HepG2 (cell line): ENCODE measurements around the gene ARL6IP4. TPM values are rescaled to one million over a fixed set of nuclear protein-coding genes. Genes with fewer than 3 reads are reported as not detected.

Experiments
- ATAC-seq: fragments of 200-7000 bp; cut with Tn5 transposase; 3 replicates; pipeline ENCODE4 v1.9.1; 2020; ENCODE audit warnings: mild to moderate bottlenecking, moderate library complexity
- BruUV-seq: library from RNA; stranded (reverse); fragments of 400-500 nt; replicated peaks from 2 replicates; lab custom pipeline; 2021; lab: Mats Ljungman, UMichigan
- CTCF ChIA-PET: fragments of 300-600 bp; formaldehyde crosslinking; extraction: SDS; loops from one replicate; lab custom pipeline; 2021; ENCODE audit warnings: low total read pairs, inconsistent platforms, low intra/inter-chr PET ratio; lab: Yijun Ruan, JAX
- POLR2A ChIA-PET: fragments of 350-600 bp; sonication (Branson Sonifier 250); formaldehyde crosslinking; loops from one replicate; lab custom pipeline; 2020; ENCODE audit warnings: antibody characterized with exemption, inconsistent platforms; lab: Yijun Ruan, JAX
- DNase-seq: peaks from one replicate; pipeline ENCODE4 v3.0.0-alpha.2; 2015; ENCODE audit warnings: low spot score
- FAIRE-seq: peaks from 3 replicates; lab custom pipeline; 2011; peaks lifted over from hg19 to GRCh38; lab: Jason Lieb, UNC
- H2AFZ ChIP-seq: one replicate; pipeline ENCODE4 v1.6.1; 2011; ENCODE audit warnings: low read length, inconsistent platforms
- H3K27ac ChIP-seq: fragments of 300-600 bp; 3 replicates; pipeline ENCODE4 v1.8.0; 2011; ENCODE audit warnings: mixed run types, mild to moderate bottlenecking, mixed read lengths, low read length, inconsistent platforms; ENCODE audit not compliant: insufficient read depth; ENCODE audit errors: extremely low read length
- H3K27me3 ChIP-seq, 2 experiments: fragments of 200-600 bp in 1 of 2; 2 replicates in 1 of 2; 3 replicates in 1 of 2; pipeline versions ENCODE4 v1.6.0 to v1.8.0; 2011; ENCODE audit warnings: low read length in 2 of 2, mild to moderate bottlenecking in 2 of 2, moderate library complexity in 2 of 2, inconsistent platforms in 1 of 2; ENCODE audit not compliant: insufficient read depth in 2 of 2, control insufficient read depth in 1 of 2
- H3K36me3 ChIP-seq, 2 experiments: fragments of 200-600 bp in 1 of 2; replicated peaks in 1 of 2; 2 replicates in 1 of 2; 3 replicates in 1 of 2; pipeline versions ENCODE4 v1.5.1 to v1.8.0; 2011; ENCODE audit warnings: low read length in 2 of 2, inconsistent platforms in 1 of 2; ENCODE audit not compliant: insufficient read depth in 2 of 2, control insufficient read depth in 1 of 2
- H3K4me1 ChIP-seq: 2 replicates; pipeline ENCODE4 v1.5.1; 2012; ENCODE audit warnings: low read length, inconsistent platforms; ENCODE audit not compliant: insufficient read depth
- H3K4me2 ChIP-seq: 2 replicates; pipeline ENCODE4 v1.6.0; 2011; ENCODE audit warnings: low read depth, low read length, inconsistent platforms
- H3K4me3 ChIP-seq, 3 experiments: fragments of 200-600 bp in 1 of 3; sonication (generic), shearing (Covaris generic) in 1 of 3; replicated peaks in 1 of 3; 2 replicates each; pipeline ENCODE4 v1.5.1; 2011 to 2016; ENCODE audit warnings: low read length in 3 of 3, inconsistent platforms in 2 of 3, low read depth in 2 of 3, mild to moderate bottlenecking in 2 of 3, control low read depth in 1 of 3, mixed read lengths in 1 of 3; ENCODE audit not compliant: insufficient read depth in 1 of 3
- H3K79me2 ChIP-seq: one replicate; pipeline ENCODE4 v1.6.1; 2011; ENCODE audit warnings: low read length, inconsistent platforms; ENCODE audit not compliant: insufficient read depth
- H3K9ac ChIP-seq: 2 replicates; pipeline ENCODE4 v1.6.0; 2011; ENCODE audit warnings: mild to moderate bottlenecking, low read depth, low read length, inconsistent platforms; ENCODE audit not compliant: insufficient read depth
- H3K9me3 ChIP-seq: 2 replicates; pipeline ENCODE4 v1.5.1; 2012; ENCODE audit warnings: mild to moderate bottlenecking, low read length
- H4K20me1 ChIP-seq: 2 replicates; pipeline ENCODE4 v1.6.0; 2011; ENCODE audit warnings: inconsistent platforms, mild to moderate bottlenecking, low read length, moderate library complexity; ENCODE audit not compliant: insufficient read depth
- HOXA7 ChIP-seq: sonication (generic); formaldehyde crosslinking; IDR thresholded peaks from 2 replicates; pipeline ENCODE4 v1.8.1; 2022; ENCODE audit warnings: mild to moderate bottlenecking, missing genetic modification reagents, moderate library complexity
- WGBS: methylation state at CpG from one replicate; pipeline ENCODE4 v1.1.6; 2017; ENCODE audit warnings: low lambda C conversion rate; 5-methylcytosine and 5-hydroxymethylcytosine counted together
- in situ Hi-C: cut with HindIII; loops from 2 replicates; pipeline ENCODE4 v1.10.0; 2017; ENCODE audit warnings: low pct_unique_long_range_greater_than_20kb; ENCODE audit not compliant: extremely low pct_ligation_motif_present
- intact Hi-C: fragments of 100-400 bp; cut with micrococcal nuclease; formaldehyde crosslinking; loops from one replicate; pipeline ENCODE4 v1.10.0; 2022; ENCODE audit not compliant: unreplicated experiment
- polyA plus RNA-seq, 8 experiments: library from polyadenylated mRNA; depleted of rRNA in 3 of 8; stranded (reverse) in 7 of 8; unstranded in 1 of 8; fragments of >200 nt; fragmentation: Illumina TruSeq in 4 of 8; extraction: Trizol in 4 of 8; gene quantifications; 2 replicates each; pipeline versions ENCODE4 v1.2.1 to v1.2.3, GENCODE V29; 2011 to 2016; ENCODE audit warnings: low read depth in 4 of 8, missing spikeins in 1 of 8, mixed read lengths in 1 of 8; ENCODE audit not compliant: insufficient read depth in 1 of 8
- total RNA-seq, 5 experiments: library from RNA; depleted of rRNA; stranded (reverse); fragments of >200 nt; fragmentation: Illumina TruSeq; extraction: Trizol; gene quantifications; 2 replicates each; pipeline ENCODE4 v1.2.3, GENCODE V29; 2016; ENCODE audit warnings: low read depth in 1 of 5
- TF ChIP-seq, protein P1 (sequence below): sonication (generic); formaldehyde crosslinking; IDR thresholded peaks from 2 replicates; pipeline ENCODE4 v1.4.0; 2020; ENCODE audit warnings: mild to moderate bottlenecking, missing genetic modification reagents, borderline replicate concordance

The ARL6IP4 gene
- total and polyA plus RNA-seq, 2 of the 13 experiments (the other 11 are each of a cell fraction or from before 2014, with no cell fraction given) = 155 to 220 TPM

DNA sequence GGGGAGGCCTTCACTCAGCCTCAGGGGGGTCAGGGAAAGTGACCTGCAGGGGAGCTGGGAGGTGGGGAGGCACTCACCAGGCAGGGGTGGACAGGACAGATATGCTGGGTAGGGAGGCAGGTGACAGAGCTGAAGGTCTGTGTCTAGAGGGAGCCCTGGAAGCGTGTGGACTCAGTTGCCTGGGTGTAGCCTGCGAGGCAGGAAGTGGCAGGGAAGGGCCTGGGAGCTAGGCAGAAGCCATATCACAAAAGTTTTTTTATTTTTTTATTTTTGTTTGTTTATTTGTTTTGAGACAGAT lies 39.3 kb downstream of the ARL6IP4 start:
- Histone ChIP-seq H3K27ac (peak overlapping the region; percentile 36), H4K20me1 (no peaks in the 10 kb centered on the region)

More for the DNA sequence above, 39.3 kb downstream of the ARL6IP4 start:
- no peak overlapping the region for H3K9ac ChIP-seq
- H3K27me3 ChIP-seq = no peaks in the 10 kb centered on the region
- BruUV-seq = no TSS peak
- in situ Hi-C loops (no loop called here), intact Hi-C loops (loop anchor here (2.0 kb wide), 1 partner anchor 39 kb away; no protein-coding TSS in a partner anchor)
- 90% methylated on average over 2 of the region's 2 CpGs for WGBS
- no peak overlapping the region for H3K4me3 ChIP-seq
- FAIRE-seq (no peak), DNase-seq (no peak), ATAC-seq (peak; percentile 70)
- H3K4me2 ChIP-seq = no peak overlapping the region
- no peaks in the 10 kb centered on the region for H3K79me2 ChIP-seq
- no peaks in the 10 kb centered on the region for H3K9me3 ChIP-seq
- POLR2A ChIA-PET = interaction anchor here (1.0 to 2.3 kb wide), 3 partner anchors 35 to 213 kb away, joined by 4 to 9 read pairs (median 9); partner anchors contain the start of genes MPHOSPH9 and MTRFR
- H3K4me1 ChIP-seq = peaks cover 17% of the 10 kb centered on the region
- peaks cover 2% of the 10 kb centered on the region in 2 experiments; a peak in 2 of 5 replicates for H3K36me3 ChIP-seq
- H2AFZ ChIP-seq = no peak overlapping the region
- TF ChIP-seq, protein P1, sequence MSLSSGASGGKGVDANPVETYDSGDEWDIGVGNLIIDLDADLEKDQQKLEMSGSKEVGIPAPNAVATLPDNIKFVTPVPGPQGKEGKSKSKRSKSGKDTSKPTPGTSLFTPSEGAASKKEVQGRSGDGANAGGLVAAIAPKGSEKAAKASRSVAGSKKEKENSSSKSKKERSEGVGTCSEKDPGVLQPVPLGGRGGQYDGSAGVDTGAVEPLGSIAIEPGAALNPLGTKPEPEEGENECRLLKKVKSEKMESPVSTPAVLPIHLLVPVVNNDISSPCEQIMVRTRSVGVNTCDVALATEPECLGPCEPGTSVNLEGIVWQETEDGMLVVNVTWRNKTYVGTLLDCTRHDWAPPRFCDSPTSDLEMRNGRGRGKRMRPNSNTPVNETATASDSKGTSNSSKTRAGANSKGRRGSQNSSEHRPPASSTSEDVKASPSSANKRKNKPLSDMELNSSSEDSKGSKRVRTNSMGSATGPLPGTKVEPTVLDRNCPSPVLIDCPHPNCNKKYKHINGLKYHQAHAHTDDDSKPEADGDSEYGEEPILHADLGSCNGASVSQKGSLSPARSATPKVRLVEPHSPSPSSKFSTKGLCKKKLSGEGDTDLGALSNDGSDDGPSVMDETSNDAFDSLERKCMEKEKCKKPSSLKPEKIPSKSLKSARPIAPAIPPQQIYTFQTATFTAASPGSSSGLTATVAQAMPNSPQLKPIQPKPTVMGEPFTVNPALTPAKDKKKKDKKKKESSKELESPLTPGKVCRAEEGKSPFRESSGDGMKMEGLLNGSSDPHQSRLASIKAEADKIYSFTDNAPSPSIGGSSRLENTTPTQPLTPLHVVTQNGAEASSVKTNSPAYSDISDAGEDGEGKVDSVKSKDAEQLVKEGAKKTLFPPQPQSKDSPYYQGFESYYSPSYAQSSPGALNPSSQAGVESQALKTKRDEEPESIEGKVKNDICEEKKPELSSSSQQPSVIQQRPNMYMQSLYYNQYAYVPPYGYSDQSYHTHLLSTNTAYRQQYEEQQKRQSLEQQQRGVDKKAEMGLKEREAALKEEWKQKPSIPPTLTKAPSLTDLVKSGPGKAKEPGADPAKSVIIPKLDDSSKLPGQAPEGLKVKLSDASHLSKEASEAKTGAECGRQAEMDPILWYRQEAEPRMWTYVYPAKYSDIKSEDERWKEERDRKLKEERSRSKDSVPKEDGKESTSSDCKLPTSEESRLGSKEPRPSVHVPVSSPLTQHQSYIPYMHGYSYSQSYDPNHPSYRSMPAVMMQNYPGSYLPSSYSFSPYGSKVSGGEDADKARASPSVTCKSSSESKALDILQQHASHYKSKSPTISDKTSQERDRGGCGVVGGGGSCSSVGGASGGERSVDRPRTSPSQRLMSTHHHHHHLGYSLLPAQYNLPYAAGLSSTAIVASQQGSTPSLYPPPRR = no peak
- no peak for TF ChIP-seq HOXA7 (CRISPR knock-in tag)
- CTCF ChIA-PET = no interaction called here
